Keratinocyte (primary cell): ENCODE measurements around the gene BID. TPM values are rescaled to one million over a fixed set of nuclear protein-coding genes. Genes with fewer than 3 reads are reported as not detected.

Source experiments
- DNase-seq: peaks from one replicate; pipeline ENCODE4 v3.0.0-alpha.2; 2011; ENCODE audit warnings: low read depth, missing footprints, low spot score
- FAIRE-seq: peaks from 2 replicates; lab custom pipeline; 2011; peaks lifted over from hg19 to GRCh38; lab: Jason Lieb, UNC
- H2AFZ ChIP-seq: 2 replicates; pipeline ENCODE4 v1.6.0; 2012; ENCODE audit warnings: low read length, control low read depth, inconsistent platforms; ENCODE audit not compliant: control insufficient read depth
- H3K27ac ChIP-seq: 2 replicates; pipeline ENCODE4 v1.5.1; 2011; ENCODE audit warnings: low read length; ENCODE audit not compliant: control insufficient read depth, insufficient read depth
- H3K27me3 ChIP-seq: 3 replicates; pipeline ENCODE4 v1.6.0; 2011; ENCODE audit warnings: low read length; ENCODE audit not compliant: control insufficient read depth, insufficient read depth; ENCODE audit errors: extremely low read depth
- H3K36me3 ChIP-seq, 2 experiments: 2 replicates in 1 of 2; 3 replicates in 1 of 2; pipeline ENCODE4 v1.5.1; 2011; ENCODE audit warnings: low read length in 2 of 2, mild to moderate bottlenecking in 1 of 2; ENCODE audit not compliant: control insufficient read depth in 2 of 2, insufficient read depth in 2 of 2; ENCODE audit errors: extremely low read depth in 1 of 2
- H3K4me1 ChIP-seq: 3 replicates; pipeline ENCODE4 v1.5.1; 2011; ENCODE audit warnings: low read length; ENCODE audit not compliant: control insufficient read depth, insufficient read depth; ENCODE audit errors: extremely low read depth
- H3K4me2 ChIP-seq: 3 replicates; pipeline ENCODE4 v1.6.0; 2011; ENCODE audit warnings: low read depth, low read length; ENCODE audit not compliant: control insufficient read depth, insufficient read depth; ENCODE audit errors: extremely low read depth
- H3K4me3 ChIP-seq, 3 experiments: fragments of 200-600 bp in 1 of 3; sonication (generic) in 1 of 3; 2 replicates in 2 of 3; 3 replicates in 1 of 3; pipeline ENCODE4 v1.5.1; 2011 to 2016; ENCODE audit warnings: low read length in 3 of 3, mild to moderate bottlenecking in 3 of 3, control low read depth in 2 of 3, inconsistent platforms in 1 of 3, low read depth in 1 of 3, mixed read lengths in 1 of 3, mixed run types in 1 of 3, moderate library complexity in 1 of 3; ENCODE audit not compliant: control insufficient read depth in 2 of 3, insufficient read depth in 2 of 3; ENCODE audit errors: extremely low read depth in 1 of 3
- H3K79me2 ChIP-seq: 2 replicates; pipeline ENCODE4 v1.6.0; 2012; ENCODE audit warnings: low read length; ENCODE audit not compliant: control insufficient read depth, insufficient read depth
- H3K9ac ChIP-seq: 3 replicates; pipeline ENCODE4 v1.6.0; 2011; ENCODE audit warnings: low read length; ENCODE audit not compliant: control insufficient read depth, insufficient read depth; ENCODE audit errors: extremely low read depth
- H3K9me1 ChIP-seq: 3 replicates; pipeline ENCODE4 v1.6.0; 2011; ENCODE audit warnings: low read length; ENCODE audit not compliant: control insufficient read depth, insufficient read depth; ENCODE audit errors: extremely low read depth
- H3K9me3 ChIP-seq: 2 replicates; pipeline ENCODE4 v1.5.1; 2012; ENCODE audit warnings: low read depth, low read length; ENCODE audit not compliant: control insufficient read depth
- H4K20me1 ChIP-seq: 3 replicates; pipeline ENCODE4 v1.6.0; 2011; ENCODE audit warnings: low read length; ENCODE audit not compliant: control insufficient read depth, insufficient read depth; ENCODE audit errors: extremely low read depth
- CTCF ChIP-seq, 3 experiments: IDR thresholded peaks in 1 of 3; conservative IDR thresholded peaks in 1 of 3; optimal IDR thresholded peaks in 1 of 3; 2 replicates in 2 of 3; 3 replicates in 1 of 3; pipeline versions ENCODE3 to v1.5.1; 2011; ENCODE audit warnings: low read length in 3 of 3, mild to moderate bottlenecking in 3 of 3, moderate library complexity in 2 of 3, control low read depth in 1 of 3, inconsistent platforms in 1 of 3; ENCODE audit not compliant: insufficient read depth in 2 of 3; ENCODE audit errors: extremely low read depth in 1 of 3
- EZH2 ChIP-seq: IDR thresholded peaks from one replicate; pipeline ENCODE4 v1.6.1; 2012; ENCODE audit warnings: inconsistent platforms, mild to moderate bottlenecking, low read length, moderate library complexity
- dilution Hi-C: fragments of 300-500 bp; cut with MboI; formaldehyde crosslinking; loops from one replicate; pipeline ENCODE4 v1.7.0; 2020; ENCODE audit warnings: low sequenced_read_pairs; ENCODE audit not compliant: extremely low pct_ligation_motif_present
- polyA plus RNA-seq, 5 experiments: library from polyadenylated mRNA; depleted of rRNA in 3 of 5; stranded (reverse) in 3 of 5; stranded (forward) in 1 of 5; unstranded in 1 of 5; fragments of >200 nt; gene quantifications; 1 replicate in 1 of 5; 2 replicates in 3 of 5; 3 replicates in 1 of 5; pipeline versions ENCODE4 v1.2.1 to v1.2.3, GENCODE V29; 2011 to 2012; ENCODE audit warnings: missing spikeins in 2 of 5, low read depth in 1 of 5, low replicate concordance in 1 of 5

The BID gene
- polyA plus RNA-seq, 1 donor (not counting 4 experiments of a cell fraction or from before 2014, with no cell fraction given) = 46.0 TPM

GRCh38 chr22:17700778-17701177 lies 73.5 kb downstream of the BID start:
- TF ChIP-seq EZH2 (no peak), CTCF (optimal IDR thresholded peaks at IDR 0.05 in 1 of 3, IDR thresholded peaks at IDR 0.05 in 1 of 3, conservative IDR thresholded peaks at IDR 0.05 in 1 of 3; ENCODE audit: extremely low read depth in 1 of 3, insufficient read depth in 2 of 3, low read length in 3 of 3) (no peak)
- H3K79me2 ChIP-seq = peaks cover 2% of the 10 kb centered on the region
- FAIRE-seq = no peak
- no peak overlapping the region for H3K9ac ChIP-seq
- no peaks in the 10 kb centered on the region for H3K9me1 ChIP-seq
- H3K9me3 ChIP-seq = no peaks in the 10 kb centered on the region
- no peaks in the 10 kb centered on the region for H3K27me3 ChIP-seq
- no peak overlapping the region for H3K27ac ChIP-seq
- dilution Hi-C loops = no loop called here
- no peaks in the 10 kb centered on the region for H4K20me1 ChIP-seq
- peaks cover 5 to 12% of the 10 kb centered on the region in 2 experiments for H3K36me3 ChIP-seq
- no peak for DNase-seq
- no peak overlapping the region for H3K4me3 ChIP-seq
- no peak overlapping the region for H3K4me2 ChIP-seq
- H3K4me1 ChIP-seq = peaks cover 5% of the 10 kb centered on the region
- H2AFZ ChIP-seq = no peak overlapping the region

GRCh38 chr22:17699696-17700340 lies 74.5 kb downstream of the BID start:
- Histone ChIP-seq H3K4me3 (no peak overlapping the region), H3K36me3 (peaks cover 5 to 9% of the 10 kb centered on the region in 2 experiments), H3K9me1 (no peaks in the 10 kb centered on the region), H3K27me3 (no peaks in the 10 kb centered on the region), H3K79me2 (peaks cover 4% of the 10 kb centered on the region), H2AFZ (no peak overlapping the region), H3K4me2 (no peak overlapping the region), H3K9me3 (no peaks in the 10 kb centered on the region), H3K4me1 (no peaks in the 10 kb centered on the region), H3K27ac (no peak overlapping the region), H3K9ac (no peak overlapping the region), H4K20me1 (no peaks in the 10 kb centered on the region)
- dilution Hi-C loops = no loop called here
- TF ChIP-seq EZH2 (no peak), CTCF (optimal IDR thresholded peaks at IDR 0.05 in 1 of 3, IDR thresholded peaks at IDR 0.05 in 1 of 3, conservative IDR thresholded peaks at IDR 0.05 in 1 of 3; ENCODE audit: extremely low read depth in 1 of 3, insufficient read depth in 2 of 3, low read length in 3 of 3) (no peak)
- DNase-seq (no peak), FAIRE-seq (peak; percentile 9)
